Body of pancreas (tissue), 4 donors: Measurements from ENCODE around the gene RCCD1.

Experiments used
- POLR2A ChIP-seq, 3 donors: fragments of 450-650 bp; IDR thresholded peaks; one replicate each; pipeline ENCODE4 v1.6.1; 2016; ENCODE audit warnings: antibody characterized with exemption in 3 of 3, mild to moderate bottlenecking in 2 of 3
- TF ChIP-seq, protein P1 (sequence below), 7 experiments: fragments of 450-650 bp in 4 of 7; fragments of 200-600 bp in 3 of 7; sonication (generic) in 3 of 7; IDR thresholded peaks; one replicate each; pipeline ENCODE4 v1.5.1; 2016 to 2019; ENCODE audit warnings: antibody characterized with exemption in 7 of 7

DNA sequence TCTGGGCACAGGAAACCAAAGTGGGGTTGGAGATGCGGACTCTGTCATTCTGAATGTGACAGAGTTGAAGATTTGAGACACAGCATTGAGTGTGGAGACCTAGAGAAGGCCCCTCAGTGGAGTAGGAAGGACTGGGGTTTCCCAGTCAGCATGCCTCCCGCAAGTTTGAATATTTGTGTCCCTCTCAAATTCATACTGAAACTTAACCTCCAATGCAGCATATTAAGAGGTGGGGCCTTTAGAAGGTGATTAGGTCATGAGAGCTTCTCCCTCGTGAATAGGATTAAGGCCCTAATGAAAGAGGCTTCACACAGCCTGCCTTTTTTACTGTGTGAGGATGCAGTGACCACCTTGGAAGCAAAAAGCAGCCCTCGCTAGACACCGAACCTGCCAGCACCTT lies 30.3 kb upstream of the RCCD1 start:
- TF ChIP-seq, protein P1, sequence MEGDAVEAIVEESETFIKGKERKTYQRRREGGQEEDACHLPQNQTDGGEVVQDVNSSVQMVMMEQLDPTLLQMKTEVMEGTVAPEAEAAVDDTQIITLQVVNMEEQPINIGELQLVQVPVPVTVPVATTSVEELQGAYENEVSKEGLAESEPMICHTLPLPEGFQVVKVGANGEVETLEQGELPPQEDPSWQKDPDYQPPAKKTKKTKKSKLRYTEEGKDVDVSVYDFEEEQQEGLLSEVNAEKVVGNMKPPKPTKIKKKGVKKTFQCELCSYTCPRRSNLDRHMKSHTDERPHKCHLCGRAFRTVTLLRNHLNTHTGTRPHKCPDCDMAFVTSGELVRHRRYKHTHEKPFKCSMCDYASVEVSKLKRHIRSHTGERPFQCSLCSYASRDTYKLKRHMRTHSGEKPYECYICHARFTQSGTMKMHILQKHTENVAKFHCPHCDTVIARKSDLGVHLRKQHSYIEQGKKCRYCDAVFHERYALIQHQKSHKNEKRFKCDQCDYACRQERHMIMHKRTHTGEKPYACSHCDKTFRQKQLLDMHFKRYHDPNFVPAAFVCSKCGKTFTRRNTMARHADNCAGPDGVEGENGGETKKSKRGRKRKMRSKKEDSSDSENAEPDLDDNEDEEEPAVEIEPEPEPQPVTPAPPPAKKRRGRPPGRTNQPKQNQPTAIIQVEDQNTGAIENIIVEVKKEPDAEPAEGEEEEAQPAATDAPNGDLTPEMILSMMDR (IDR thresholded peaks at IDR 0.05): no peak
- TF ChIP-seq POLR2A (IDR thresholded peaks at IDR 0.05): no peak
